GM19468 (cell line): Measurements from ENCODE around the gene PUDP.
"Not testable (repeated sequence)": the region's sequence is repeated elsewhere in the genome, so short reads cannot be mapped to it uniquely, and the experiment has no call there.

Source experiments
- ATAC-seq: cut with Tn5 transposase; IDR thresholded peaks from one replicate; pipeline ENCODE4 v1.9.1; 2021; ENCODE audit warnings: mild to moderate bottlenecking, moderate library complexity, moderate number of reproducible peaks; ENCODE audit not compliant: unreplicated experiment; ENCODE audit errors: extremely low read depth

The PUDP gene

GRCh38 chrX:7052541-7052940, 95.4 kb downstream of the PUDP start:
- ATAC-seq: no peak

GRCh38 chrX:7050271-7050670, 97.7 kb downstream of the PUDP start:
- no peak for ATAC-seq

- ATAC-seq: no peak
Measured at GRCh38 chrX:7047951-7048350, 100.0 kb downstream of the PUDP start.

GRCh38 chrX:7045238-7045955, 102.6 kb downstream of the PUDP start:
- ATAC-seq: no peak

- not testable (repeated sequence) for ATAC-seq
Measured at GRCh38 chrX:7043796-7044433, 104.0 kb downstream of the PUDP start.

GRCh38 chrX:7028246-7028645, 119.7 kb downstream of the PUDP start:
- ATAC-seq: no peak

GRCh38 chrX:7027071-7027470, 120.9 kb downstream of the PUDP start:
- no peak for ATAC-seq

- ATAC-seq: not testable (repeated sequence)
Measured at GRCh38 chrX:7026365-7026764, 121.6 kb downstream of the PUDP start.

- no peak for ATAC-seq
Measured at GRCh38 chrX:7025471-7025870, 122.5 kb downstream of the PUDP start.

GRCh38 chrX:7024850-7025249, 123.1 kb downstream of the PUDP start:
- ATAC-seq: no peak

- not testable (repeated sequence) for ATAC-seq
Measured at GRCh38 chrX:7022996-7023395, 125.0 kb downstream of the PUDP start.

GRCh38 chrX:7021991-7022390, 126.0 kb downstream of the PUDP start:
- ATAC-seq: no peak

GRCh38 chrX:7019555-7019954, 128.4 kb downstream of the PUDP start:
- no peak for ATAC-seq

- not testable (repeated sequence) for ATAC-seq
Measured at GRCh38 chrX:7012262-7012834, 135.6 kb downstream of the PUDP start.

GRCh38 chrX:7010897-7011296, 137.1 kb downstream of the PUDP start:
- ATAC-seq: not testable (repeated sequence)

- ATAC-seq: not testable (repeated sequence)
Measured at GRCh38 chrX:7007328-7007727, 140.6 kb downstream of the PUDP start.
